GM12875 (cell line): ENCODE data around the gene PRKN.

Experiments used
- H3K4me3 ChIP-seq: one replicate; pipeline ENCODE4 v1.5.1; 2011; ENCODE audit warnings: low read depth, low read length, control low read depth
- TF ChIP-seq, protein P1 (sequence below): IDR thresholded peaks from 2 replicates; pipeline ENCODE4 v1.5.1; 2011; ENCODE audit warnings: low read depth, mild to moderate bottlenecking, control low read depth, inconsistent platforms, low read length, moderate library complexity, borderline replicate concordance; ENCODE audit not compliant: insufficient read depth

The PRKN gene

DNA sequence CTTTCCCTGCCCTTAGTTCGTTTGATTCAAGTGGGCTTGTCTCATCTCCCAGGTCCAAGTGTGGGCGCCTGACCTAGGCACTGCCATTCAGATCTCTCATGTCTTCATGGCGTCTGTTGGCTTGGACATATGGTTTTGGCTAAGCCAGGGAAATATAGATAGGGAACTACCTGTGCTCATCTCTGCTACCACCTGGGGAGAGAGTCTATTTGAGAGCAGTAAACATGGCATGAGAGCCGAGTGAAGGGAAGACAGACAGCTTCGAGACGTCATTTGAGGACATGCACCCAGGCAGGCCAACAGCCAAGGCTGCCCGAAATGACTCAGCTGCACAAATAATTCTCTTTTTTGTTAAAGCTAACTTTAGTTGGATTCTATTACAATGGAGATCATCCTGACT, 1083.0 kb downstream of the PRKN start:
- TF ChIP-seq, protein P1, sequence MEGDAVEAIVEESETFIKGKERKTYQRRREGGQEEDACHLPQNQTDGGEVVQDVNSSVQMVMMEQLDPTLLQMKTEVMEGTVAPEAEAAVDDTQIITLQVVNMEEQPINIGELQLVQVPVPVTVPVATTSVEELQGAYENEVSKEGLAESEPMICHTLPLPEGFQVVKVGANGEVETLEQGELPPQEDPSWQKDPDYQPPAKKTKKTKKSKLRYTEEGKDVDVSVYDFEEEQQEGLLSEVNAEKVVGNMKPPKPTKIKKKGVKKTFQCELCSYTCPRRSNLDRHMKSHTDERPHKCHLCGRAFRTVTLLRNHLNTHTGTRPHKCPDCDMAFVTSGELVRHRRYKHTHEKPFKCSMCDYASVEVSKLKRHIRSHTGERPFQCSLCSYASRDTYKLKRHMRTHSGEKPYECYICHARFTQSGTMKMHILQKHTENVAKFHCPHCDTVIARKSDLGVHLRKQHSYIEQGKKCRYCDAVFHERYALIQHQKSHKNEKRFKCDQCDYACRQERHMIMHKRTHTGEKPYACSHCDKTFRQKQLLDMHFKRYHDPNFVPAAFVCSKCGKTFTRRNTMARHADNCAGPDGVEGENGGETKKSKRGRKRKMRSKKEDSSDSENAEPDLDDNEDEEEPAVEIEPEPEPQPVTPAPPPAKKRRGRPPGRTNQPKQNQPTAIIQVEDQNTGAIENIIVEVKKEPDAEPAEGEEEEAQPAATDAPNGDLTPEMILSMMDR, result no peak
- no peak overlapping the region for H3K4me3 ChIP-seq

DNA sequence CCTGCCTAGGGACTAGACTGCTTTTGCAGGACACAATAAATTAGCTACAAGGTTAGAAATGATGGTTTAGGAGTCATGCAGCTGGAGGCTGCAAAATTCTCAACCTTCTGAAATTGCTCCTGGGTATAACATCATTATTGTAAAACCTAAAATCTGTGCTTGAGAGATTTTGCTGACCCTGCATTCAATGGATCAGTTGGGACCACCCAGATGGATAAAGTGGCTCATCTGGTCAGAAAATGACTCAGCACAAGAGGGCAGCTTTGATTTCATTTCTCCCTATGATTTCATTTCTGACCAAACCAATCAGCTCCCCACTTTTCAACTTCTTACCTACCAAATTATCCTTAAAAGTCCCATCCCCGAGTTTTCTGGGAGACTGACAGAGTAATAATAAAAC, 1086.4 kb downstream of the PRKN start:
- TF ChIP-seq, protein P1, result no peak
- H3K4me3 ChIP-seq, result no peak overlapping the region

DNA sequence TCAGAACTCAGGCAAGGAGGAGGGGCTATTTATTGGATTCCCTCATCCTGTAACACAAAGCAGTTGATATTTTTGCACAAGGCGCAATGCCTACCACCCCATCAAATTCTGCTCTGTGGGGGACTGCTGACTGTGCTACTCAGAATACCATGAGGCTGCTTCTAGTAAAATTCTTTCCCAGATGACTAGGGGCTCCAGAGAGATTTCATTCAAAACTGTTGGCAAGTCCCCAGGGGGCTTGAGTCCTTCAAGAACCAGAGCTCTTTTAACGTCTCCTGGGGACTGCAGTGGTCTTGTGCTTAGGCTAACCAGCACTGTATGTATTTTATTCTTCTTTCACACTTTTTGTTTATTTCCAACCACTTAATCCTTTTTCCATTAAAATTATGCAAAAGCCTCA, 1087.8 kb downstream of the PRKN start:
- H3K4me3 ChIP-seq, result no peak overlapping the region
- TF ChIP-seq, protein P1, result no peak

DNA sequence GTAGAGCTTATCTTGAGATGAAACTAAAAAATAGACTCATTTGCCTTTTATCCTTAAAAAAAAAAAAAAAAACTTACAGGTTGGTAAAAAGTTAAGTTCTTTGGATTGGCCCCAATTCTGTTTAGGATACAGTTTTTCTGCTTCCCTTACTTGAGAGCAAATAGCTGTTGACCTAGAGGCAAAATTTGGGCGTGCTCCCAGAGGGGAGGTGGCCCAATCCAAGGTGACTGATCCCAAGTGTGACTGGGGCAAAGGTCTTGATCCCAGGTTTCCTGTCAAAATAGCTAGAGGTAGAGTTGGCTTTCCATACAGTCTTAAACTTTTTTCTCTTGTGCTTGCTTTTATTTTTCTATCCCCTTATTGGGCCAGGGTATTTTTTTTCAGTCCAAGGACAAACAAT, 1089.9 kb downstream of the PRKN start:
- TF ChIP-seq, protein P1, result no peak
- no peak overlapping the region for H3K4me3 ChIP-seq

DNA sequence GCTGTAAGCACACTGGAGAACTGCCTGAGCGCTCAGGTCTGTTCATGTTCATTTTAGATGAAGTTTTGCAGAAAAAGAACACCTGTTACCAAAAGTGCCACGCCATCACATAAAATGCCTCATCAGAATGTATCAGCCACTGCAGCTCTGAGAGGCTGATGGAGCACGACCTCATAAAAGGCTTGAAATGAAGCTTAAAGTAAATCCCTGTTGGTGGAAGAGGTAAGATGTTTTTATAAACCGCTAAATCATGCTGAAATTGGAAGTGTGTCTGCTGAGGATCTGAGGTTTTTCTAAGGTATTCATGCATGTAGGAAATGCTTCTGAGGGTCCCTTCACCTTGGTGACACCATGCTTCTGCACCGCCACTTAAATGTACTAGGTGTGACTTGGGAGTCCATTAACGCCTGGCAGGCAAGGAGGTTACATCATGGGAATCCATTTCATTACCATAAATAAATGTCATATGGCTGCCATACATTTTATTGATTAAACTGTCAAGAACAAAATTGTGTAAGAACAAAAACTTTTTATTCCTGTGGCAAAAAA, 1090.6 kb downstream of the PRKN start:
- no peak overlapping the region for H3K4me3 ChIP-seq
- TF ChIP-seq, protein P1, result no peak

DNA sequence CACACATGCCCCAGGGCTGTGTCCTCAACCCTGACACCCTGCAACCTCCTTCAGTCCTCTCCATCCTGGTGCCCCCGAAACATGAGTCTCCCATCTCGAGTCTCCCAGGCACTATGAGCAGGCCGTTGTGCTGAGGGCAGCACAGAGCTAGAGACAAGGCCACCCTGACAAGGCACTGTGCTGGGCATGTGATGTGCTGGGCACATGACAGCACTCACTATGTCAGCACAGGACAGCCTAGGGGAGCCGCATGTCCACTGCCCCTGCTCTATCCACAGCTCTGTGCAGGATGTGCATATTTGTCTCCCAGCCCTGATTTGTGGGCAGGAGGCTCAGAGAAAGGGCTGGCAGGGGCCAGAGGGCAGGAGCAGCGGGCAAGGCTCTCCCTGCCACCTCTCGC, 1091.6 kb downstream of the PRKN start:
- TF ChIP-seq, protein P1, result no peak
- H3K4me3 ChIP-seq, result no peak overlapping the region

DNA sequence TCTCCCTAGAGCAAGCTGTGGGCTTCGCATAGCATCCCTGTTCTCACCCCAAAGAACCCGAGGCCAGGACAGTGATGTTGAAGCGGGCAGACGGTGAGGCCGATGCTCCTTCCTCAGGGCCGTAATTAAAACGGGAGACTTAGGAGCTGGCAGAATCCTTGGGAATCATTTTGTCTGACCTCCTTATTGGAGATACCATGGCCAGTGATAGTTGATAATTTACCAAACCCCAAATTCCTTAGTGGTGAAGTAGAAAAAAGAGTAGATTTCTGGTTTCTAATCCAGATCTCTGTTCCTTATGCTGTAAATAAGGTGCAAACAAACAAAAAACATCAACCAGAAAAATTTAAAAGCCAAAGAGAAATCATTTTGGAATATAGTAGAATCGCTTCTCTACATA, 1092.7 kb downstream of the PRKN start:
- no peak overlapping the region for H3K4me3 ChIP-seq
- TF ChIP-seq, protein P1, result no peak
